CD4-positive, alpha-beta T cell treated with Interleukin-10 for 1 hour (primary cell): Measurements from ENCODE around the gene CST9.
"Not testable (repeated sequence)": the region's sequence is repeated elsewhere in the genome, so short reads cannot be mapped to it uniquely, and the experiment has no call there.

Experiments
- DNase-seq: peaks from one replicate; pipeline ENCODE4 v3.0.0-alpha.2; 2020

The CST9 gene

GRCh38 chr20:23585808-23586734 is 19.6 kb downstream of the CST9 start:
- DNase-seq = no peak

GRCh38 chr20:23585449-23585807 is 20.3 kb downstream of the CST9 start:
- no peak for DNase-seq

- no peak for DNase-seq
These were observed 21.1 kb downstream of the CST9 start for GRCh38 chr20:23584434-23585199.

GRCh38 chr20:23583526-23583925 is 22.2 kb downstream of the CST9 start:
- DNase-seq = no peak

GRCh38 chr20:23582293-23582692 is 23.4 kb downstream of the CST9 start:
- DNase-seq = no peak

- DNase-seq = not testable (repeated sequence)
These were observed 23.9 kb downstream of the CST9 start for GRCh38 chr20:23581833-23582232.

- no peak for DNase-seq
These were observed 30.7 kb downstream of the CST9 start for GRCh38 chr20:23574977-23575376.

- DNase-seq = no peak
These were observed 35.4 kb downstream of the CST9 start for GRCh38 chr20:23570178-23570760.

- DNase-seq = no peak
These were observed 36.1 kb downstream of the CST9 start for GRCh38 chr20:23569570-23569969.

- DNase-seq = no peak
These were observed 36.8 kb downstream of the CST9 start for GRCh38 chr20:23568971-23569330.

GRCh38 chr20:23568320-23568970 is 37.3 kb downstream of the CST9 start, which contains the start of gene CST9L:
Gene CST9L, minus strand, starts transcription at chr20:23568484. Its CDS starts 34 bp downstream, at chr20:23568450.
- no peak for DNase-seq

- DNase-seq = no peak
These were observed 39.4 kb downstream of the CST9 start for GRCh38 chr20:23566199-23566932.

GRCh38 chr20:23565503-23566045 is 40.1 kb downstream of the CST9 start:
- no peak for DNase-seq

- no peak for DNase-seq
These were observed 40.8 kb downstream of the CST9 start for GRCh38 chr20:23564927-23565326.

GRCh38 chr20:23562721-23563342 is 42.9 kb downstream of the CST9 start:
- no peak for DNase-seq

GRCh38 chr20:23554401-23554800 is 51.3 kb downstream of the CST9 start:
- DNase-seq = no peak
